Measurements from ENCODE around the gene GSTP1. TPM values are rescaled to one million over a fixed set of nuclear protein-coding genes. Genes with fewer than 3 reads are reported as not detected.
A peak's percentile ranks its signal among the peaks of the same experiment; 100 is the strongest.

The GSTP1 gene
- total RNA-seq (2022): 777 and 838 TPM in 2 replicates
- percentile 90 among the genes with signal in this experiment for Bru-seq, nascent RNA
- BruChase-seq, experiment 1, labeled RNA remaining after a 6-hour chase: percentile 97 among the genes with signal in this experiment
- BruChase-seq, experiment 2, labeled RNA remaining after a 2-hour chase: percentile 93 among the genes with signal in this experiment
- long read RNA-seq, transcript GSTP1-202 (7 exons, 961 nt): major isoform, 619 of 707 reads
- long read RNA-seq, transcript GSTP1-203 (3 exons, 736 nt): minor isoform, 8 of 707 reads
- long read RNA-seq, partial matches to known transcripts: 56 of 707 reads
- long read RNA-seq, other reads (novel, unspliced or antisense): 24 of 707 reads

- Mint-ChIP-seq H3K9me3 (ENCODE audit: low read depth, unreplicated experiment) (no peaks in the 10 kb centered on the region), H3K27me3 (ENCODE audit: unreplicated experiment) (no peaks in the 10 kb centered on the region), H3K27ac (ENCODE audit: unreplicated experiment) (peak within 1 kb of the TSS; percentile 74), H3K36me3 (ENCODE audit: insufficient read depth, unreplicated experiment) (peaks cover 73% of the 10 kb centered on the region), H3K4me3 (ENCODE audit: low read depth, unreplicated experiment) (peak within 1 kb of the TSS; percentile 77), H3K4me1 (ENCODE audit: low read depth, unreplicated experiment) (peaks cover 61% of the 10 kb centered on the region)
- peak; percentile 94 for DNase-seq
- intact Hi-C loops (cut with micrococcal nuclease; ENCODE audit: unreplicated experiment): loop anchor here (2.0 kb wide), 1 partner anchor 77 kb away; no protein-coding TSS in a partner anchor
- CTCF ChIA-PET: interaction anchor here (1.1 to 3.1 kb wide), 4 partner anchors 11 to 101 kb away, joined by 3 to 13 read pairs (median 6); partner anchors contain the start of genes AIP and NUDT8
- no TSS peak for BruUV-seq (replicated peaks)
- TF ChIP-seq, protein P1, sequence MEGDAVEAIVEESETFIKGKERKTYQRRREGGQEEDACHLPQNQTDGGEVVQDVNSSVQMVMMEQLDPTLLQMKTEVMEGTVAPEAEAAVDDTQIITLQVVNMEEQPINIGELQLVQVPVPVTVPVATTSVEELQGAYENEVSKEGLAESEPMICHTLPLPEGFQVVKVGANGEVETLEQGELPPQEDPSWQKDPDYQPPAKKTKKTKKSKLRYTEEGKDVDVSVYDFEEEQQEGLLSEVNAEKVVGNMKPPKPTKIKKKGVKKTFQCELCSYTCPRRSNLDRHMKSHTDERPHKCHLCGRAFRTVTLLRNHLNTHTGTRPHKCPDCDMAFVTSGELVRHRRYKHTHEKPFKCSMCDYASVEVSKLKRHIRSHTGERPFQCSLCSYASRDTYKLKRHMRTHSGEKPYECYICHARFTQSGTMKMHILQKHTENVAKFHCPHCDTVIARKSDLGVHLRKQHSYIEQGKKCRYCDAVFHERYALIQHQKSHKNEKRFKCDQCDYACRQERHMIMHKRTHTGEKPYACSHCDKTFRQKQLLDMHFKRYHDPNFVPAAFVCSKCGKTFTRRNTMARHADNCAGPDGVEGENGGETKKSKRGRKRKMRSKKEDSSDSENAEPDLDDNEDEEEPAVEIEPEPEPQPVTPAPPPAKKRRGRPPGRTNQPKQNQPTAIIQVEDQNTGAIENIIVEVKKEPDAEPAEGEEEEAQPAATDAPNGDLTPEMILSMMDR (IDR thresholded peaks at IDR 0.05; ENCODE audit: unreplicated experiment): peak; percentile 60
These were observed at the start of gene GSTP1 for GRCh38 chr11:67583247-67584204. Gene GSTP1 (plus strand): TSS chr11:67583812. CDS start chr11:67583844, 32 bp downstream.

DNA sequence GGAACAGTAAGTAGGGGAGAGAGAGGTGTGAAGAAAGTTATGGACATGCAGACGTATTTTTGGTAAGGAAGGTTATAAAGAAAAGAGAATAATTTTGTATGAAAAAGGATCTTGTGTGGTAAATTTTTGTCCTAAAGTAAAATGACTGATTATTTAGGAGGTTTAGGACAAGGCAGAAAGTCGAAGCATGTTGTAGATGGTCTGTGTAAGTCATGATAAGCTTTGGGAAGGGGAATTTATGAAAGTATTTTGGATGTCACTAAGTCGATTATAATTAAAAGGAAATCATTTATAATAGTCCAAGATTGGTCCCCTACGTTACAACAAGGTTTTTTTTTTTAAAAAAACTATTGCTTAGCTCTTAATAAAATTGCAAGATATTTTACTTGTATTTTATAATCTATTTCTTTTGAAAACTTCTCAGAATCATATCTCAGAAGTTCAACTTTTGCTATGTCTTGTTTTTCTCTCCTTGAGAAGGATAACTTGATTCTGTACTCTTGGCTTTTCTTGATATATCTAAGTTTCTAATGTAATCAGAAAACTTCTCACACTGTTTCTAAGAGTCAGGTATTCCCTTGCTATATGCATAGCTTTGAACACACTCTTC lies 49.4 kb upstream of the GSTP1 start:
- Mint-ChIP-seq H3K4me3 (ENCODE audit: low read depth, unreplicated experiment) (no peak overlapping the region), H3K4me1 (ENCODE audit: low read depth, unreplicated experiment) (no peaks in the 10 kb centered on the region), H3K27ac (ENCODE audit: unreplicated experiment) (no peak overlapping the region), H3K9me3 (ENCODE audit: low read depth, unreplicated experiment) (peaks cover 10% of the 10 kb centered on the region), H3K36me3 (ENCODE audit: insufficient read depth, unreplicated experiment) (peaks cover 4% of the 10 kb centered on the region), H3K27me3 (ENCODE audit: unreplicated experiment) (no peaks in the 10 kb centered on the region)
- TF ChIP-seq, protein P1 (IDR thresholded peaks at IDR 0.05; ENCODE audit: unreplicated experiment): no peak
- intact Hi-C loops (cut with micrococcal nuclease; ENCODE audit: unreplicated experiment): no loop called here
- BruUV-seq (replicated peaks): no TSS peak
- CTCF ChIA-PET: interaction anchor here (0.6 kb wide), 1 partner anchor 513 kb away, joined by 3 read pairs; no protein-coding TSS in a partner anchor
- DNase-seq: no peak

- no TSS peak for BruUV-seq (replicated peaks)
- Mint-ChIP-seq H3K27me3 (ENCODE audit: unreplicated experiment) (no peaks in the 10 kb centered on the region), H3K4me3 (ENCODE audit: low read depth, unreplicated experiment) (no peak overlapping the region), H3K36me3 (ENCODE audit: insufficient read depth, unreplicated experiment) (peaks cover 4% of the 10 kb centered on the region), H3K9me3 (ENCODE audit: low read depth, unreplicated experiment) (peaks cover 10% of the 10 kb centered on the region), H3K27ac (ENCODE audit: unreplicated experiment) (no peak overlapping the region), H3K4me1 (ENCODE audit: low read depth, unreplicated experiment) (no peaks in the 10 kb centered on the region)
- TF ChIP-seq, protein P1 (IDR thresholded peaks at IDR 0.05; ENCODE audit: unreplicated experiment): no peak
- CTCF ChIA-PET: no interaction called here
- no peak for DNase-seq
- intact Hi-C loops (cut with micrococcal nuclease; ENCODE audit: unreplicated experiment): no loop called here
These were observed 48.1 kb upstream of the GSTP1 start for GRCh38 chr11:67535561-67535960.

- no TSS peak for BruUV-seq (replicated peaks)
- peaks cover 8% of the 10 kb centered on the region for H3K9me3 Mint-ChIP-seq (ENCODE audit: low read depth, unreplicated experiment)
- DNase-seq: no peak
- peaks cover 4% of the 10 kb centered on the region for H3K36me3 Mint-ChIP-seq (ENCODE audit: insufficient read depth, unreplicated experiment)
- intact Hi-C loops (cut with micrococcal nuclease; ENCODE audit: unreplicated experiment): no loop called here
- CTCF ChIA-PET: no interaction called here
- H3K27ac Mint-ChIP-seq (ENCODE audit: unreplicated experiment): no peak overlapping the region
- TF ChIP-seq, protein P1 (IDR thresholded peaks at IDR 0.05; ENCODE audit: unreplicated experiment): no peak
- H3K4me1 Mint-ChIP-seq (ENCODE audit: low read depth, unreplicated experiment): no peaks in the 10 kb centered on the region
- H3K4me3 Mint-ChIP-seq (ENCODE audit: low read depth, unreplicated experiment): no peak overlapping the region
- H3K27me3 Mint-ChIP-seq (ENCODE audit: unreplicated experiment): no peaks in the 10 kb centered on the region
These were observed 45.3 kb upstream of the GSTP1 start for GRCh38 chr11:67538306-67538705.
